ENCODE results near the gene P3H4.

GRCh38 chr17:41836550-41837196 lies 24.9 kb upstream of the P3H4 start:
- TF ChIP-seq JUND (IDR thresholded peaks at IDR 0.05; ENCODE audit: low read depth, low read length): no peak
- no peak for TF ChIP-seq POLR2A (IDR thresholded peaks at IDR 0.05; ENCODE audit: low read depth, low read length)
- no peak for TF ChIP-seq EP300 (IDR thresholded peaks at IDR 0.05; ENCODE audit: borderline replicate concordance in 1 of 2, control insufficient read depth in 1 of 2, low read depth in 2 of 2, low read length in 2 of 2)

Data from GM12878 (cell line).